Loucy (cell line): ENCODE results near the gene AXDND1.

Source experiments
- EZH2phosphoT487 ChIP-seq: fragments of 200-600 bp; IDR thresholded peaks from 2 replicates; pipeline ENCODE4 v1.6.1; 2018; ENCODE audit warnings: antibody characterized with exemption, mild to moderate bottlenecking, moderate library complexity, borderline replicate concordance
- TF ChIP-seq, protein P1 (sequence below): fragments of 200-600 bp; sonication (generic); conservative IDR thresholded peaks from 2 replicates; pipeline ENCODE4 v1.5.1; 2014; ENCODE audit warnings: mild to moderate bottlenecking, antibody characterized with exemption, low read length

DNA sequence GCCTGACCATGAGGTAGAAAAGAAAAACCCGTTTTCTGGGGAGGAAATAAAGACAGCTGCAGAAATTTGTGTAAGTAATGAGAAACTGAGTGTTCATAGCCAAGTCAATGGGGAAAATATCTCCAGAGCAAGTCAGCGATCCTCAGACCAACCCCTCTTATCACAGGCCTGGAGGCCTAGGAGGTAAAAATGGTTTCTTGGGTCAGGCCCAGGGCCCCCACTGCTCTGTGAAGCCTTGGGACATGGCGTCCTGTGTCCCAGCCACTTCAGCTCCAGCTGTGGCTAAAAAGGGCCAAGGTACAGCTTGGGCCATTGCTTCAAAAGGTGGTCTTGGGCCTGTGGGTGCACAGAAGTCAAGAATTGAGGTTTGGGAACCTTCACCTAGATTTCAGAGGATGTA lies 108.9 kb downstream of the AXDND1 start:
- TF ChIP-seq, protein P1, sequence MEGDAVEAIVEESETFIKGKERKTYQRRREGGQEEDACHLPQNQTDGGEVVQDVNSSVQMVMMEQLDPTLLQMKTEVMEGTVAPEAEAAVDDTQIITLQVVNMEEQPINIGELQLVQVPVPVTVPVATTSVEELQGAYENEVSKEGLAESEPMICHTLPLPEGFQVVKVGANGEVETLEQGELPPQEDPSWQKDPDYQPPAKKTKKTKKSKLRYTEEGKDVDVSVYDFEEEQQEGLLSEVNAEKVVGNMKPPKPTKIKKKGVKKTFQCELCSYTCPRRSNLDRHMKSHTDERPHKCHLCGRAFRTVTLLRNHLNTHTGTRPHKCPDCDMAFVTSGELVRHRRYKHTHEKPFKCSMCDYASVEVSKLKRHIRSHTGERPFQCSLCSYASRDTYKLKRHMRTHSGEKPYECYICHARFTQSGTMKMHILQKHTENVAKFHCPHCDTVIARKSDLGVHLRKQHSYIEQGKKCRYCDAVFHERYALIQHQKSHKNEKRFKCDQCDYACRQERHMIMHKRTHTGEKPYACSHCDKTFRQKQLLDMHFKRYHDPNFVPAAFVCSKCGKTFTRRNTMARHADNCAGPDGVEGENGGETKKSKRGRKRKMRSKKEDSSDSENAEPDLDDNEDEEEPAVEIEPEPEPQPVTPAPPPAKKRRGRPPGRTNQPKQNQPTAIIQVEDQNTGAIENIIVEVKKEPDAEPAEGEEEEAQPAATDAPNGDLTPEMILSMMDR, result no peak
- no peak for TF ChIP-seq EZH2phosphoT487
